Naive thymus-derived CD4-positive, alpha-beta T cell (primary cell): ENCODE measurements around the gene UHMK1. TPM values are rescaled to one million over a fixed set of nuclear protein-coding genes. Genes with fewer than 3 reads are reported as not detected.

Experiments used
- ATAC-seq: fragments of 150-1000 bp; cut with Tn5 transposase; 2 replicates; pipeline ENCODE4 v1.10.0; 2021; ENCODE audit warnings: mild to moderate bottlenecking, moderate library complexity
- CTCF ChIA-PET: fragments of 350-600 bp; sonication (Branson Sonifier 250); formaldehyde crosslinking; loops from one replicate; lab custom pipeline; 2021; ENCODE audit warnings: antibody characterized with exemption; lab: Charles Lee
- POLR2A ChIA-PET: fragments of 350-600 bp; sonication (Branson Sonifier 250); formaldehyde crosslinking; loops from one replicate; lab custom pipeline; 2021; ENCODE audit warnings: antibody characterized with exemption, inconsistent platforms; lab: Charles Lee
- DNase-seq, 9 donors: peaks; one replicate each; pipeline versions ENCODE4 v3.0.0 to v3.0.0-alpha.2; 2020 to 2022; ENCODE audit warnings: mixed read lengths in 1 of 9
- H3K27ac ChIP-seq: one replicate; pipeline ENCODE4 v1.7.0; 2013; ENCODE audit warnings: mild to moderate bottlenecking, low read depth, low read length, moderate library complexity
- H3K27me3 ChIP-seq, 2 donors: one replicate each; pipeline ENCODE4 v1.7.0; 2013; ENCODE audit warnings: low read length in 2 of 2, mild to moderate bottlenecking in 2 of 2, moderate library complexity in 2 of 2; ENCODE audit not compliant: control insufficient read depth in 2 of 2, insufficient read depth in 2 of 2
- H3K36me3 ChIP-seq, 3 experiments: 1 replicate in 2 of 3; 2 replicates in 1 of 3; pipeline ENCODE4 v1.7.0; 2013; ENCODE audit warnings: low read length in 3 of 3, mild to moderate bottlenecking in 3 of 3, moderate library complexity in 1 of 3; ENCODE audit not compliant: insufficient read depth in 3 of 3, control insufficient read depth in 2 of 3
- H3K4me1 ChIP-seq, 2 donors: one replicate each; pipeline ENCODE4 v1.7.0; 2013; ENCODE audit warnings: low read length in 2 of 2, mild to moderate bottlenecking in 2 of 2, moderate library complexity in 1 of 2; ENCODE audit not compliant: control insufficient read depth in 2 of 2, insufficient read depth in 2 of 2
- H3K4me3 ChIP-seq: 2 replicates; pipeline ENCODE4 v1.7.0; 2013; ENCODE audit warnings: mild to moderate bottlenecking, low read length
- H3K9me3 ChIP-seq, 3 experiments: 1 replicate in 2 of 3; 2 replicates in 1 of 3; pipeline ENCODE4 v1.7.0; 2013; ENCODE audit warnings: low read length in 3 of 3; ENCODE audit not compliant: control insufficient read depth in 2 of 3
- H3K27ac Mint-ChIP-seq, 9 donors: one replicate each; pipeline ENCODE4 v1.8.0; 2020 to 2022; ENCODE audit warnings: mixed read lengths in 9 of 9, mild to moderate bottlenecking in 8 of 9, moderate library complexity in 5 of 9, inconsistent platforms in 2 of 9
- H3K27me3 Mint-ChIP-seq, 5 donors: one replicate each; pipeline ENCODE4 v1.8.0; 2021 to 2022; ENCODE audit warnings: mixed read lengths in 5 of 5, mild to moderate bottlenecking in 1 of 5
- H3K36me3 Mint-ChIP-seq, 5 donors: one replicate each; pipeline ENCODE4 v1.8.0; 2020 to 2022; ENCODE audit warnings: mixed read lengths in 5 of 5, mild to moderate bottlenecking in 3 of 5, inconsistent platforms in 1 of 5
- H3K4me1 Mint-ChIP-seq, 7 donors: one replicate each; pipeline ENCODE4 v1.8.0; 2020 to 2022; ENCODE audit warnings: mixed read lengths in 7 of 7, mild to moderate bottlenecking in 3 of 7, inconsistent platforms in 1 of 7
- H3K4me3 Mint-ChIP-seq, 10 donors: one replicate each; pipeline ENCODE4 v1.8.0; 2020 to 2022; ENCODE audit warnings: mild to moderate bottlenecking in 10 of 10, mixed read lengths in 10 of 10, moderate library complexity in 6 of 10, inconsistent platforms in 2 of 10
- H3K9me3 Mint-ChIP-seq, 11 donors: one replicate each; pipeline ENCODE4 v1.8.0; 2020 to 2022; ENCODE audit warnings: mixed read lengths in 11 of 11, mild to moderate bottlenecking in 4 of 11, inconsistent platforms in 1 of 11, moderate library complexity in 1 of 11
- intact Hi-C, 2 donors: fragments of 100-400 bp; cut with micrococcal nuclease; formaldehyde crosslinking; loops; one replicate each; pipeline ENCODE4 v1.15.1; 2023
- polyA plus RNA-seq, 2 donors: library from polyadenylated mRNA; unstranded; fragments of 300-500 nt; fragmentation: Illumina TruSeq; gene quantifications; one replicate each; pipeline ENCODE4 v1.2.3, GENCODE V29; 2021
- total RNA-seq, 6 experiments: library from RNA in 5 of 6; stranded (reverse) in 5 of 6; gene quantifications; 1 replicate in 5 of 6; 2 replicates in 1 of 6; pipeline ENCODE4 v1.2.3 and lab custom pipeline; 2021 to 2026

The UHMK1 gene
- total and polyA plus RNA-seq, 7 experiments from 2014 or later = 36.7 to 69.9 (median 60.7) TPM

DNA sequence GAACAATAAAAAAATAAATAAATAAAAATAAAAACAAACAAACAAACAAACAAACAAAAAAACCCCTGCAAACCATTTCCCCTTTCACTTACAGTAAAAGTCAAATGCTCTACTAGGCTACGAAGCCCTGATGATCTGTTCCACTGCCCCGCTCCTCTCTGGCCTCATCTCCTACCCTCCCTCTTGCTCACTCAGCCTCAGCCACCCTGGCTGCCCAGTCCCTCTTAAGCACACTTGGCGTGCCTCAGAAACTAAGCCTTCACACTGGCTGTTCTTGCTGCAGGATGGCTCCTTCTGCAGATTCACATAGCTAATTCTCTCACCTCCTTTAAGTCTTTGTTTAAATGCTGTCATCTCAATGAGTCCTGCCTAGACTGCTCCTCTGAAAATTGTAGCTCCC is 30.8 kb upstream of the UHMK1 start:
- Mint-ChIP-seq H3K27me3 (peaks cover 3 to 29% (median 25%) of the 10 kb centered on the region in 5 donors), H3K4me3 (no peak overlapping the region), H3K27ac (no peak overlapping the region), H3K36me3 (peaks cover 0 to 3% (median 0%) of the 10 kb centered on the region in 5 donors), H3K9me3 (peaks cover 0 to 16% (median 7%) of the 10 kb centered on the region in 11 donors), H3K4me1 (no peaks in the 10 kb centered on the region)
- ChIA-PET CTCF (no interaction called here), POLR2A (no interaction called here)
- H3K27ac ChIP-seq = no peak overlapping the region
- H3K27me3 ChIP-seq = no peaks in the 10 kb centered on the region
- no peaks in the 10 kb centered on the region for H3K9me3 ChIP-seq
- ATAC-seq (no peak), DNase-seq (no peak)
- no peaks in the 10 kb centered on the region for H3K4me1 ChIP-seq
- H3K36me3 ChIP-seq = no peaks in the 10 kb centered on the region
- H3K4me3 ChIP-seq = no peak overlapping the region
- intact Hi-C loops = no loop called here

DNA sequence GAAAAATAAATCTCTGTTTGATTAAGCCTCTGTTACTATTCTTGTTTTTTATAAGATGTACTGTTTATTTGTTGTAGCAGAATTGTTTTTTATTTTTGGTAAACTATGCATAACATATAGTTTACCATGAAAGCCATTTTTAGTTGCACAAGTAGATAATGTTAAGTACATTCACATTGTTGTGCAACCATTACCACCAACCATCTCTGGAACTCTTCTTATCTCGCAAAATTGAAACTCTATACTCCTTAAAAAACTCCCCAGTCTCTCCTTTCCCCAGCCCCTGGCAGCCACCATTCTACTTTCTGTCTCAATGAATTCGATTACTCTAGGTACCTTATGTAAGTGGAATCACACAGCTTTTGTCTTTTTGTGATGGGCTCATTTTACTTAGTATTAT is 27.4 kb upstream of the UHMK1 start:
- ChIA-PET POLR2A (no interaction called here), CTCF (no interaction called here)
- no peak for ATAC-seq
- Mint-ChIP-seq H3K27me3 (peaks cover 3 to 31% (median 17%) of the 10 kb centered on the region in 5 donors), H3K36me3 (peaks cover 0 to 3% (median 0%) of the 10 kb centered on the region in 5 donors), H3K9me3 (peaks cover 0 to 12% (median 6%) of the 10 kb centered on the region in 11 donors), H3K4me1 (no peaks in the 10 kb centered on the region), H3K4me3 (no peak overlapping the region), H3K27ac (no peak overlapping the region)
- Histone ChIP-seq H3K27ac (no peak overlapping the region), H3K9me3 (no peaks in the 10 kb centered on the region), H3K4me1 (no peaks in the 10 kb centered on the region), H3K4me3 (no peak overlapping the region), H3K27me3 (no peaks in the 10 kb centered on the region), H3K36me3 (no peaks in the 10 kb centered on the region)
- intact Hi-C loops = no loop called here
- DNase-seq = no peak

DNA sequence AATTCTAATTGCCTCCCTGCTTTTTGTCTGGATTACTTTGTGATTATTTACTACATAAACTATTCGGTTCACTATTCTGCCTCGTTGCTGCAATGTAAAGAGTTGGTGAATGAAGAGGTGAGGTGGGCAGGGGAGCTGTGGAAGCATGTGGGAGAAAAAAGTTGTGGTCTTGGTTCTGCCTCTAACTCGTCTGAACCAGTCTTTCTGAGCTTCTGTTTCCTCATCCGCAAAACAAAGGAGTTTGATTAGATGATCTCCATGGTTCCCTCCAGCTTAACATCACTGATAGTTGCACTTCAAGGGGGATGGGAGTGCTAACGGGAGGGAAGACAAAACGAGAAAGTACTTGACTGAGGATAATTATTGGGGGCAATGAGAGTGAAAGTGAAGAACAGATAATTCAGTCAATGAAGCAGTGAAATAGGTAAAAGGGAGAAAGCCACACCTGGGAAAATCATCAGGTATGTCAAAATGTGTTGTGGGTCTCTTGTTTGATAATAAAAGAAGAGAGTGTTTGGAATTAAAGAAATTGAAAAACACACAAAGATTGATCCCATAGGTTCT is 26.2 kb upstream of the UHMK1 start:
- no peak overlapping the region for H3K27ac Mint-ChIP-seq
- ChIA-PET CTCF (no interaction called here), POLR2A (no interaction called here)
- no peak for ATAC-seq
- Histone ChIP-seq H3K36me3 (no peaks in the 10 kb centered on the region), H3K9me3 (peaks cover 0 to 5% (median 0%) of the 10 kb centered on the region in 3 experiments), H3K27me3 (no peaks in the 10 kb centered on the region), H3K27ac (no peak overlapping the region), H3K4me3 (no peak overlapping the region), H3K4me1 (no peaks in the 10 kb centered on the region)
- H3K4me3 Mint-ChIP-seq = no peak overlapping the region
- H3K4me1 Mint-ChIP-seq = no peaks in the 10 kb centered on the region
- DNase-seq = no peak
- peaks cover under 1 to 21% (median 13%) of the 10 kb centered on the region in 11 donors for H3K9me3 Mint-ChIP-seq
- H3K36me3 Mint-ChIP-seq = peaks cover 0 to 4% (median 2%) of the 10 kb centered on the region in 5 donors
- intact Hi-C loops = no loop called here
- peaks cover 3 to 31% (median 17%) of the 10 kb centered on the region in 5 donors for H3K27me3 Mint-ChIP-seq

DNA sequence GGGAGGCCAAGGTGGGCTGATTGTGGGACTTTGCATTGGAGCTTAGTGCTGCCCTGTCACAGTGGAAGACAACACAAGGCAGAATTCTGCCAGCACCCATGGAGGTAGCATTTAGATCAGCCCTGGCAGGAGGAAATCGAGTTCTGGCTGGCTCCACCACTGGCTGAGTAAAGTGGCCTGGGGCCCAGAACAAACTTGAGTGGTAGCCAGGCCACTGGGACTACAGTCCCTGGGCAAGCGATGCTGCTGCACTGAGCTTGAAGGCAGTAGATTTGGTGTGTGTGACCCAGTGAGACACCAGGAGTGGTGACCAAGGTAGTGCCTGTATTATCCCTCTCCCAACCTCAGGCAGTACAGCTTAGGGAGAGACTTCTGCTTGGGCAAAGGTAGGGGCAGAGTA is 22.5 kb upstream of the UHMK1 start:
- Histone ChIP-seq H3K27me3 (no peaks in the 10 kb centered on the region), H3K4me3 (no peak overlapping the region), H3K36me3 (no peaks in the 10 kb centered on the region), H3K27ac (no peak overlapping the region), H3K9me3 (peaks cover 0 to 5% (median 0%) of the 10 kb centered on the region in 3 experiments), H3K4me1 (no peaks in the 10 kb centered on the region)
- ATAC-seq (no peak), DNase-seq (no peak)
- no peak overlapping the region for H3K4me3 Mint-ChIP-seq
- H3K27ac Mint-ChIP-seq = no peak overlapping the region
- CTCF ChIA-PET = no interaction called here
- peaks cover 0 to 6% (median 2%) of the 10 kb centered on the region in 5 donors for H3K36me3 Mint-ChIP-seq
- no peaks in the 10 kb centered on the region for H3K4me1 Mint-ChIP-seq
- POLR2A ChIA-PET = no interaction called here
- peaks cover 3 to 36% (median 13%) of the 10 kb centered on the region in 5 donors for H3K27me3 Mint-ChIP-seq
- intact Hi-C loops = no loop called here
- H3K9me3 Mint-ChIP-seq = peaks cover 3 to 30% (median 12%) of the 10 kb centered on the region in 11 donors

DNA sequence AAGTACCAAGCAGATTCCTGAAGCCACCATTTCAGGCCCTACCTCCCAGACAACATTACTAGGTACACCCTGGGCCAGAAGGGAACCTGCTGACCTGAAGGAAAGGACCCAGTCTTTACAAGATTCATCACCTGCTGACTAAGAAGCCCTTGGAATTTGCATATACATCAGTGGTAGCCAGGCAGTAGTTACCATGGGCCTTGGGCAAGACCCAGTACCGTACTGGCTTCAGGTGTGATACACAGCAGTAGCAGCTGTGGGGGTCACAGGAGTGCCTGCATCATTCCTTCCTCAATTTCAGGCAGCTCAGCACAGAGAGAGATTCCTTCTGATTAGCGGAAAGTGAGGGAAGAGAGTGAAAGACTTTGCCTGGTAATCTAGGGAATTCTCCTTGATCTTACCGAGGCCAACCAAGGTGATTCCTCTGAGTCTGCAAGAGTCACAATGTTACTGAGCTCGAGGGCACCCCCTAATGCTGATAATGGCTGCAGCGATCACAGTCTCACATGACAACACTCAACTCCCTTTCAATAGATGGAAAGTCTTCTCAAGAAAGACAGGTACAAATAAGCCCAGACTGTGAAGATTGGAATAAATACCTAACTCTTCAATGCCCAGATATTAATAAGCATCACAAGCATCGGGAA is 22.0 kb upstream of the UHMK1 start:
- ATAC-seq (no peak), DNase-seq (no peak)
- Histone ChIP-seq H3K4me3 (no peak overlapping the region), H3K36me3 (no peaks in the 10 kb centered on the region), H3K27ac (no peak overlapping the region), H3K4me1 (no peaks in the 10 kb centered on the region), H3K9me3 (peaks cover 0 to 5% (median 0%) of the 10 kb centered on the region in 3 experiments), H3K27me3 (no peaks in the 10 kb centered on the region)
- ChIA-PET CTCF (no interaction called here), POLR2A (no interaction called here)
- H3K27me3 Mint-ChIP-seq = peaks cover 3 to 34% (median 13%) of the 10 kb centered on the region in 5 donors
- H3K27ac Mint-ChIP-seq = no peak overlapping the region
- H3K4me1 Mint-ChIP-seq = no peaks in the 10 kb centered on the region
- H3K4me3 Mint-ChIP-seq = no peak overlapping the region
- intact Hi-C loops = no loop called here
- H3K36me3 Mint-ChIP-seq = peaks cover 0 to 6% (median 3%) of the 10 kb centered on the region in 5 donors
- H3K9me3 Mint-ChIP-seq = peaks cover 3 to 35% (median 12%) of the 10 kb centered on the region in 11 donors

DNA sequence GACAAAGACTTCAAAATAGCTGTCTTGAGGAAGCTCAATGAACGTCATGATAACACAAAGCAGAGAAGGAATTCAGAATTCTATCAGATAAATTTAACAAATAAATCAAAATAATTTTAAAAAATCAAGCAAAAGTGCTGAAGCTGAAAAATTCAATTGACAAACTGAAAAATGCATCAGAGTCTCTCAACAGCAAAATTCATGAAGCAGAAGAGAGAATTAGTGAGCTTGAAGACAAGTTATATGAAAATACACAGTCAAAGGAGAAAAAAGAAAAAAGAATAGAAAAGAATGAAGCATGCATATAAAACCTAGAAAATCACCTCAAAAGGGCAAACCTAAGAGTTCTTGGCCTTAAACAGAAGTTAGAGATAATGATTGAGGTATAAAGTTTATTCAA is 21.0 kb upstream of the UHMK1 start:
- Mint-ChIP-seq H3K9me3 (peaks cover 3 to 35% (median 12%) of the 10 kb centered on the region in 11 donors), H3K4me3 (no peak overlapping the region), H3K27me3 (peaks cover 3 to 27% (median 11%) of the 10 kb centered on the region in 5 donors), H3K4me1 (no peaks in the 10 kb centered on the region), H3K36me3 (peaks cover 0 to 6% (median 3%) of the 10 kb centered on the region in 5 donors), H3K27ac (no peak overlapping the region)
- Histone ChIP-seq H3K27ac (no peak overlapping the region), H3K9me3 (peaks cover 0 to 5% (median 0%) of the 10 kb centered on the region in 3 experiments), H3K4me1 (no peaks in the 10 kb centered on the region), H3K4me3 (no peak overlapping the region), H3K27me3 (no peaks in the 10 kb centered on the region), H3K36me3 (no peaks in the 10 kb centered on the region)
- no peak for DNase-seq
- intact Hi-C loops = no loop called here
- CTCF ChIA-PET = no interaction called here
- no peak for ATAC-seq
- POLR2A ChIA-PET = no interaction called here

DNA sequence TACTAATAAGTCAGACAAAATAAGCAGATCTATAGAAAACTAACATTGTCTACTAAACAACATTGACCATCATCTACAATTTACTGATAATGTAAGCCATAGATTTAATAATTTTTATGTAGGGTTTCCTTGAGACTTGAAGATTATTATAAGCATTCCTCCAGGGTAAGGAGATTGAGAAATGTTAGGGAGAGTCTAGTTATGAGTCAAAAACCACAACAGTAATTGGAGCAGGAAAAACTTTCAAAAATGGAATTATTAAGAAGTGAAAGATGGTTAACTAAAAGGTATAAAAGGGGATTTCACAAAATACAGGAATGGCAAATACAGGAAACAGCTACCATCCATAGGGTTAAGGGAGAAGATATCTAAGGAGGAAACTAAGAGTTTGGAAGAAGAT is 12.4 kb upstream of the UHMK1 start:
- H3K27ac ChIP-seq = no peak overlapping the region
- H3K27me3 ChIP-seq = no peaks in the 10 kb centered on the region
- Mint-ChIP-seq H3K4me3 (no peak overlapping the region), H3K4me1 (no peaks in the 10 kb centered on the region), H3K27ac (no peak overlapping the region), H3K27me3 (peaks cover 19 to 44% (median 23%) of the 10 kb centered on the region in 5 donors), H3K36me3 (peaks cover 0 to 4% (median 0%) of the 10 kb centered on the region in 5 donors), H3K9me3 (peaks cover 0 to 5% (median 0%) of the 10 kb centered on the region in 11 donors)
- ATAC-seq (no peak), DNase-seq (no peak)
- CTCF ChIA-PET = no interaction called here
- POLR2A ChIA-PET = no interaction called here
- no peaks in the 10 kb centered on the region for H3K36me3 ChIP-seq
- intact Hi-C loops = no loop called here
- H3K4me1 ChIP-seq = no peaks in the 10 kb centered on the region
- no peaks in the 10 kb centered on the region for H3K9me3 ChIP-seq
- no peak overlapping the region for H3K4me3 ChIP-seq
